Putamen (tissue), 1 donor: Measurements from ENCODE around the gene GSG1L.
"Not testable (repeated sequence)": the region's sequence is repeated elsewhere in the genome, so short reads cannot be mapped to it uniquely, and the experiment has no call there.

Experiments
- DNase-seq: peaks from one replicate; pipeline ENCODE4 v3.0.0-alpha.2; 2016; ENCODE audit warnings: low spot score

Gene GSG1L

DNA sequence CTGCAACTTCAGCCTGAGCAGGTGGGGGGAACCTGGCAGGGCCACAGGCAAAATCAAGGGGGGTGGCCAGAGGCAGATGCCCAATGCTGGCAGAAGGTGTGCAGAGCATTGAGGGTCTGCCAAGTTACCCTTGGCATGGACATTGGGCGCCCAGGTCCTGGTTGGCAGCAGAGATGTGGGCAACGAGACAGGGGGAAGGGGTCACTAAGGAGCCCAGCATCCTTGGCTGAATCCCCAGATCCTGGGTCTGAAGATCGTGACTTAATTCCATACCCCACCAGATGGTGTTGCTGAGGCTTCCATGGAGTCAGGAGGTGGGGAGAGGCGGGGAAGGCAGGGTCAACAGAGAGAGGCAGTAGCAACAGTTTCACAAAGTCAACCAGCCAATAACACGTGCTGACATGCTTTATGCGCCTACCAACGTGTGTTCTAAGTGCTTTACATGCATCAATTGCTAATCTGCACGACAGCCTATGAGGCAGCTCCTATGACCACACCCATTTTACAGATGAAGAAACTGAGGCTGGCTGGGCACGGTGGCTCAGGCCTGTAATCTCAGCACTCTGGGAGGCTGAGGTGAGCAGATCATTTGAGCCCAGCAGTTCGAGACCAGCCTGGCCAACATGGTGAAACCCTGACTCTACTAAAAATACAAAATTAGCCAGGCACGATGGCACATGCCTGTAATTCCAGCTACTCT, 83.3 kb downstream of the GSG1L start:
- DNase-seq, result no peak

DNA sequence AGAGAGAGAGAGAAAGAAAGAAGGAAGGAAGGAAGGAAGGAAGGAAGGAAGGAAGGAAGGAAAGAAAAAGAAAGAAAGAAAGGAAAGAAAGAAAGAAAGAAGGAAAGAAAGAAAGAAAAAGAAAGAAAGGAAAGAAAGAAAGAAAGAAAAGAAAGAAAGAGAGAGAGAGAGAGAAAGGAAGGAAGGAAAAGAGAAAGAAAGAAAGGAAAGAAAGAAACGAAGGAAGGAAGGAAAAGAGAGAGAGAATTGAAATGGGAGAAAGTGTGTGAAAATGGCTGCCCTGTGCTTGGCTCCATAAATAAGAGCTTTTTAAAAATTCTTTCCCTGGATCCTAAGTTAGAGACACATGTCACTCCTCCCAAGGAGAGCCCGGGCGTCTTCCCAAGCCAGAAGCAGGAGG, 83.8 kb downstream of the GSG1L start:
- not testable (repeated sequence) for DNase-seq

DNA sequence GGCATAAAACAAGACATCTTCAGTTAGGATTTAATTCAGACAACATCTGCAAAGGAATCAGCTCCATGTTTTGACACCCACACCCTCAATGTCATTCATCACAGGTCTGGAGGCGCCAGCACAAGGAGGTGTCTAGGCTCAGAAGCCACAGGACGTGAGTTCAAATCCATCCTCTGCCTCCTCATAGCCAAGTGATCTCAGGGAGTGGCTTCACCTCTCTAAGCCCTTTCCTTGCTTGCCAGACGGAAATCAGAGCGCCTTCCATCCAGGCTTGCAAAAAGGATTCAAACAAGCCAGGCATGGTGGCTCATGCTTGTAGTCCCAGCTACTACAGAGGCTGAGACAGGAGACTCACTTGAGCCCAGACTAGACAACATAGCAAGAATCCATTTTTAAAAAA, 84.6 kb downstream of the GSG1L start:
- no peak for DNase-seq

DNA sequence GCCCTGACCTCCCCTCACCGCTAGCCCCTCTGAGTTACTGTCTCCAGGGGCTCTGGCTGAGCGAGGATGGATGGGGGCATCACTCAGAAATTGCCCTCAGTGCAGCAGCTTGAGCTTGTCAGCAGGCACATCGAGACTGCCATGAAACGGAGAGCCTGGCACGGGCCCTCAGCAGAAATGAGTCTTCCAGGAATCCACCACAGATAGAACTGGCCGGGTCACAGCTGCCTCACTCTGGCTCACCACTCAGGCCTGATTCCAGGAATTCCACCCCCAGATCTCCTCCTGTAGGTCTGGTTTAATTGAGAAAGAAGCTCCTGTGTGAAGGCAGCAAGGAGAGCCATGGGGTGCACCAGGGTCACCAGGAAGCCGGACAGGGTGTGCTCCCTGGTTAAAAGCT, 85.5 kb downstream of the GSG1L start:
- no peak for DNase-seq

DNA sequence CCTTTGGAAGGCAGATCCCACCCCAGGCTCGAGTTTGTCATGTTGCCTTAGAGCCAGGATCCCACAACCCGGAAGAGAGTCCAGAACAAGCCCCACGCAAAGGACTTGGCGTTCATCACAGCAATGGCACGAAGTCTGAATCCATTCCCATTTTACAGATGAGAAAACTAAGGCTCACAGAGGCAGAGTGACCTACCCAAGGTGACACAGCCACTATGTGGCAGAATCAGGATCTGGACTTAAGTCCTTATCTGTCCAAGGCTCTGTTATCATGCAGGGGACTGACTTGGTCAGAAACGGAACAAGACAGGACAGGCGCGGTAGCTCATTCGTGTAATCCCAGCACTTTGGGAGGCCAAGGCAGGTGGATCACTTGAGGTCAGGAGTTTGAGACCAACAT, 86.5 kb downstream of the GSG1L start:
- DNase-seq, result no peak

DNA sequence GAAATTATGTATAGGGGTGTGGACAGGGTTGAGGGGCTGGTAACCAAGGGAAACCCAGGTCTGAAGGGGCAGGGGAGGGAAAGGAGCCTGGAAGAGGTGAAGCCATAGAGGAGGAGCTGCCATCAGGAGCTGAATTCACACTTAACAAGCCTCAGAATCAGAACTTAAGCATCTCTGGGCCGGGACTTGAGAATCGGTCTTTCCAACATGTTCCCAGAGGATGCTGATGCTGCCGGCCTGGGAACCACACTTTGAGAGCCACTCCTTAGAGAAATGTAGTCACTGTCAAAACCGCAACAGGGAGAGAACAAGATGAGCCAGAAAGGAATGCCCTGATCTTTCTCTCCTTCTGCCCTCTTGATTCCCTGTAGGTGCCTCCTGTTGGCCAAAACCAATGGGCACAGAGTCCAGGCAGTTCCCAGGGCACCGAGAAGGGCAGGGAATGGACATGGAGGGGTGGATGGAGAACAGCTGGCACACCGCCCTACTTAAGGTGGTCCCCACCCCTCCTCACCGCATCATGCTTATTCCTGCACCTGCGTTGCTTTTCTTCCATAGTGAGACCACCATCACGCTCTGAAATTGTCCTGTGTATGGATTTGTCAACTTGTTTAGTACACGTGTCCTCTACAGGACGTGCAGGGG, 88.5 kb downstream of the GSG1L start:
- DNase-seq, result no peak

DNA sequence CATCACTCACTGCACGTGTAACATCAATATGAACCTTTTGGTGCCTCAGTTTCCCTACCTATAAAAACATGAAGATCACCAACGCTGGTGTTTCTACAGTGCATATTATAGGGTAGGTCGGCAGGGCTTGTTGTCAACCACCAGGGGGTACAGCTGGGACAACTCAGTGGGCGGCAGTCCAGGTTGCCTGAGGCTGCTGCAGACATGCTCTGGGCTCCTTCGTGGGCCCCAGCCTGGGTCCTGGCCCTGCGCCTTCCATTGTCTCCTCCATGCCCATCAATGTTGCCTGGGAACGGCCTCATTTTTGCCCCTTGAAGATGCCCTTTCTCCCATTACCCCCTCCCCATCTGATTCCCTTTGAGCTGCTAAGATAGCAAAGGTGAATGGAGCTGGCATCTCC, 89.8 kb downstream of the GSG1L start:
- DNase-seq, result no peak

DNA sequence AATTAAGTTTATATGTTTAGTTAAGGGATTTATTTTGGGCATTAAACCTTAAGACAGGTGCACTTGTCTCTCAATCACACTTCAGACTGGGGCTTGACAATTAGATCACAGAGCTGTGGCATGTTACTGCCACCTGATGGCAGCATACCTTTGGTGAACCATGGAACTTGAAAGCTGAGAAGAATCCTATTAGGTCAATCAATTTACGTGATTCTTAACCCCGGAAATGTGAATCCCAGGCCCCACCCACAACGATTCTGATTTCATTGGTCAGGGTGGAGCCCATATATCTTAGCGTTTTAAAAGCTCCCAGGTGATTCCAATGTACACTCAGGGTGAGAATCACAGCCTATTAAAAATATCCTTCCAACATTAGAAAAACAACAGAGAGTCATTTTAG, 91.0 kb downstream of the GSG1L start:
- DNase-seq, result peak; percentile 16

DNA sequence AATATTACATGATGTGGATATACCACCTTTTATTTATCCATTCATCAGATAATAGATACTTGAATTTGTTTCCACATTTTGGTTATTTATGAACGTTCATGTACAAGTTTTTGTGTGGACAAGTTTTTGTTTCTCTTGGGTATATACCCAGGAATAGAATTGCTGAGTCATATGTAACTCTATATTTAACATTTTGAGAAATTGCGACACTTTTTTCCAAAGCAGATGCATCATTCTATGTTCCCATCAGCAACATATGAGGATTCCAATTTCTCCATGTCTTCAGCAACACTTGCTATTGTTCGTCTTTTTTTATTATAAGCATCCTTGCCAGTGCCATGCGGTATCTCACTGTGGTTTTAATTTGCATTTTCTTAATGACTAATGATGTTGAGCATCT, 93.9 kb downstream of the GSG1L start:
- no peak for DNase-seq

DNA sequence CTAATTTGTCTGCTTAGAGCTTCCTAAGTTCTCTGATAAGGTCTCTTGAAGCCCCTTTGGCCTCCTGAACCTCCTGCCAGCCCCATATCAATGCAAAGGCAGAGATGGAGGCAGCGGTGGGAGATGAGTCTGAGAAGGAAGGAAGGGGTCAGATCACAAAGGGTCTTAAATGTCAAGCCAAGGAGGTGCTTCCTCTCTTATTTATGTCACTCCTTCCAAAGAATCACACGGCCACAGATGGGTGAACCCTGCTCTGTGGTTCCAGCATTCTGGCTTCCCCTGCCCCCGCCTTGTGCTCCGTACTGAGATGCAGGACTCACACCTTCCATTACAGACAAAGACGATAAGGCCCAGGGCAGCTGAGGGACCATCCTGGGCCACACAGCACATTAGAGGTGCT, 96.3 kb downstream of the GSG1L start:
- no peak for DNase-seq

DNA sequence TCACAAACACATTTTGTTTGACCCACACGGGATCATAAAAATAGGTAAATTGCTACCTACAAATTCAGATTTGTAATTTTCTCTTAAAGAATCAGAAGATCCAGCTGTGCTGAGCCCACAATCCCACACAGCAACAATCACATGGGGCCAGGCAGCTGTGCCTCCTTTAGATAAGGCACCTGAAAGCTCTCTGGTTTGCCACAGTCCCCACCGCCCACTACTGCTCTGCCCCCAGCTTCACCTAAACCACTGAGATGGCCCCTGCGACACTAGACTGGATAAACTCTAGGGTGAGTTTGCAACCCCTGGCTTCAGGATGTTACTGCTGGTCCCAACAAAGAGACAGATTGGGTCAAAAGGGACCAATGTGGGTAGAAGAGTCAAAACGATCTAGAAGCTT, 96.8 kb downstream of the GSG1L start:
- DNase-seq, result no peak

DNA sequence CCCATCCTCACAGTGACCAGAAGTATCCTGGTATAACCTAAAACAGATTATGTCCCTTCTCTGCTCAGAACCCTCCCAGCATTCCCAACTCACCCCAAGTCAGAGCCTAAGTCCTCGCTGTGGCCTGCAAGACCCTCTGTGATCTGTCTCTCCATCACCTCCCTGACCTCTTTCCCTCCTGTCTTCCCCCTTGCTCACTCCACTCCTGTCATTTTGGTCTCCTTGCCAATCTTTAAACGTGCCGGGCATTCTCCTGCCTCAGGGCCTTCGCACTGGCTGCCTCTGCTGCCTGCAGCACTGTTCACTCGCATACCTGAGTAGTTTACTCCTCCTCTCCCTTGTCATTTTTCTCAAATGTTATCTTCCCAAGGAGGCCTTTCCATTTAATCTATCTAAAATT, 97.7 kb downstream of the GSG1L start:
- DNase-seq, result no peak

DNA sequence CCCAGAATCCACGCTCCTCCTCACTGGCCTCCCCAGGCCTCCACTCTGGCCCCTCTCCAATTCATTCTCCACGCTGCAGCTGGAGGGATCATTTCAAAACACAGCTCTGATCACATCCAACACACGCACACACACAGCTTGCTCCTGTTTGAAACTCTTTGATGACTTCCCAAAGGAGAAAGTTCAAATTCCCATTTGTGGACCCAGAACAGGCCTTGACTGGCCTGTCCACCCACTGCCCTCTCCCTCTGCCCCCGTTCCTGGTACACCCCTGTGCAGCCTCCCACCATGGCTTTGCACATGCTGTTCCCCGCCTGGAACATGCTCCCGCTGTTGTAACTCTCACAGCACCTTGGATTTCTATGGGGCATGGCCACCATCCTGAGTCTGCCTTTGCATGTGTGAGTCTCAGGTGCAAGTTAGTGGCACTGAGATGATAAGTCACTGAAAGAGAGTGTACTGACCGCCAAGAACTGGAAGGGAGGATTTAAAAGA, 100.0 kb downstream of the GSG1L start:
- DNase-seq, result no peak

DNA sequence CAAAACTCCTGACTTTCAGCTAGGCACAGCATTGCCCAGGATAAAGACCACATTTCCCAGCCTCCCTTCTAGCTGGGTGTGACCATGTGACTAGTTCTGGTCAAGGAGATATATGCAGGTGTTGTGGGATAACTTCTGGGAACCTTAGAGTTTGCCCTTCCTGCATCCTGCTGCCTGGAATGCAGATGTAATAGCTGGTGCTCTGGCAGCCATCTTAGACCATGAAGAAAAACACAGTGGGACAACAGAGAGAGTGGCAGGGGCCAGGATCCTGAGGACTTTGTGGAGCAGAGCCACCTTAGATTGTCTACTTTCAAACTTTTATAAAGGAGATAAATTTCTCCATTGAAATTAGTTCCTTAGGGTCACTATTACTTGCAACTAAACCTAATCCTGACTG, 101.3 kb downstream of the GSG1L start:
- no peak for DNase-seq

DNA sequence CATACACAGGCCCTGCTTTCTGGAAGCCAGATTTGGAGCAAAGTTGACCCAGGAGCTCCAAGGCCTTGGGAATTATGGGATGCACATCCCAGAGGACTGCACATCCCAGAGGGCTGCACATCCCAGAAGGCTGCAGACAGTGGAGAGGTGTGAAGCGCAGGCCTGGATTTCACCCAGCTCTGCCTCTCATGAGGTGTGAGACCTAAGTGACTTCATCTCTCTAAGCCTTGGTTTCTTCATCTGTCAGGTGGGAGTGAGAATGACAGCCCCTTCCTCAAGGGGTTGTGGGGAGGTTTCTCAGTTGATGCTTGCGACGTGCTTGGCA, 102.3 kb downstream of the GSG1L start:
- DNase-seq, result no peak

DNA sequence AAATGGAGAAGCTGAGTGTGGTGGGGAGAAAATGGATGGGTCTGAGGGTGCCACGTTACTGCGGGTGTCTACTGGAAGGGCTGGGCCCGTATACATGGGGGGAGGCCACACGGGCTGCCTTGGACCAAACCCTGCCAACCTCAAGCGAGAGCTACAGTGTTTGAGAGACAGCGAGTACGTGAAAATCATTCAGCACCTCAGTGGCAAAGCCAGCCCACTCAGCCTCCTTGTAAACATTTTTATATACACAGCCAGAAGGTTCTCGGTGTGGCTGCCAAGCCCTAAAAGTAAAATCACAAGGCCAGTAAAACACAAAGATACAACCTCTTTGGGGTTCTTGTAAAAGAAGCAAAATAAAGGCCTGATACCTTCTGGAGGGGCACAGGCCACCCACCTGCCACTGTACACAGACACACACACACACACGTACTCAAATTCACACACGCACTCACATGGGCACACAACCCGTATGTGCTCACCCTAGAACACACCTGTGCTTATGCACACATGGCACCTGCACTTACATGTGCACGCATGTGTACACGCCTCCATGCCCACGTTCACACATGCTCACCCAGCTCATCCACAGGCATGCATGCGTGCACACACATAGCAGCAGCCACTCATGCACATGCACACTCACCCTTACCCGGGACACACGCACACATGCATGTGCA, 102.8 kb downstream of the GSG1L start:
- no peak for DNase-seq

DNA sequence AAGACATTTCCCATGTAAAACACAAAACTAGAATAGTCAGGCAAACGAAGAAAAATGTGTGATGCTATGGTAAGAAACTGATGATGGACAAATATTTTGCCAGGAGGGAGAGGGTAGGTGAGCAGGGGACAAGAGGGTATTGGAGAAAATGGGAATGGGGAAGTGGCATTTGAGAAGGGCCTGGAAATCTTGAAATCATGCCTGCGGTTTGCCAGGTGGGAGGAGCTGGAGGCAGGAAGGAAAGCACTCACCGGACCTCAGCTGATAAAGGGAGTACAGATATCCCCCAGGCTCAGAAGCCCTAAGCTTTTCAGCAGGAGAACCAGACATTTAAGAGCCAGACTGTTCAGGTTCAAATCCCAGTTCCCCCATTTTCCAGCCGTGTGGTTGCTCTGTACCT, 103.6 kb downstream of the GSG1L start:
- DNase-seq, result no peak

DNA sequence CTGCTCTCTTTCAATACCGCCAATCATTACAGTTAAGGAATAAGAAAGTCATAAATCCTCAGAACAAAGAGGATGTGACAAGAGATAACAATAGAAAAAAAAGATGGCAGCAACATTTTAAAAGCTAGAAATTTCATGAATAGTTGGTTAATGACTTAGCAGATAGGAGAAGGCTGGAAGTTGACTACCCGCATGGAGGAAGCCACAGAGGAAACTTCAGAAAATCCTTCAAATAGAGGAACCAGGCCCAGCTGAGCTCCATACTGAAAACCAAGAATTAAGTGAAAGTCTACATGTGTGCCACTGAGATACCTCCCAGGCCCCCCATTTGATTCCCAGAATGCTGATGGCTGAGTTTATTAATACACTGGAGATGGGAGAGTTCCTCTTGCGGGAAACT, 109.3 kb downstream of the GSG1L start:
- no peak for DNase-seq

DNA sequence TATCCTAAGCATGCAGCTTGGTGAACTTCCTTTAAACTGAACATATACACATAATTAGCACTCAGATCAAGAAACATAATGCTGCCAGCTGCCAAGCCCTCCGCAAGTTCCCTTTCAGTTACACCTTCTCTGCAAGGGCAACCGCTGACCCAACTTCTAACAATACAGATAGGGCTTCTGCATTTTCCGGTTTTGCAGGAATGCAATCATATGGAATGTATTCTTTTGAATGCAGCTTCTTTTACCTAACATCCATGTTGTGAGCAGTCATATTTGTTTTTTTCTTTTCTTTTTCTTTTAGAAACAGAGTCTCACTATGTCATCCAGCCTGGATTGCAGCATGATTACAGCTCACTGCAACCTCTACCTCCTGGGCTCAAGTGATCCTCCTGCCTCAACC, 110.7 kb downstream of the GSG1L start:
- DNase-seq, result no peak

DNA sequence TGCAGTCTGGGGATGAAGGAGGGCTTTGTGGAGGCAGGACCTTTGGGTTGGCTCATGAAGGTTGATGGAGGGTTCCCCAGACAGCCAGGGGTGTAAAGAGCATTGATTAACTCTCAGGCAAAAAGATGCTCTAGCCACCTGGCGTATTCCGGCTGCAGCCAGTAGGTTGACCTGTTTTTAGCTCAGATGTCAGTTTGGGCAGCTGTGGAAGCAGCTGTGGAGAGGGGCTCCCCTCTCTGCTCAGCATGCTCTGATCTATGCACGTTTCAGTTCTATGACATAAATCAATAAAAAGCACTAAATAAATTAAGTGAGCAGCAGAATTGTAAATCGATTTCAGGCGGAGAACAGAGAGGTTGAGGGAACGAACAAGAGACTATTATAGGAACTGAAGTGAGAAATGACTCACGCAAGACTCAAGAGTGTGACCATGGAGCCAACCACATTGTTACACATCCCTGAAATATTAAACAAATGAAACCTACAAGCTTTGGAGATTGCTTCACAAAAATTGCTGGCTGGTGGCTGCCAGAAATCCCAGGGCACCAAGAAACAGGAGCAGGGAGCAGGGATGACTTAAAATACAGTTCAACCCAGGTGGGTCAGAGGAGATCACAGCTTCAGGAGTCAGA, 111.9 kb downstream of the GSG1L start:
- DNase-seq, result no peak

DNA sequence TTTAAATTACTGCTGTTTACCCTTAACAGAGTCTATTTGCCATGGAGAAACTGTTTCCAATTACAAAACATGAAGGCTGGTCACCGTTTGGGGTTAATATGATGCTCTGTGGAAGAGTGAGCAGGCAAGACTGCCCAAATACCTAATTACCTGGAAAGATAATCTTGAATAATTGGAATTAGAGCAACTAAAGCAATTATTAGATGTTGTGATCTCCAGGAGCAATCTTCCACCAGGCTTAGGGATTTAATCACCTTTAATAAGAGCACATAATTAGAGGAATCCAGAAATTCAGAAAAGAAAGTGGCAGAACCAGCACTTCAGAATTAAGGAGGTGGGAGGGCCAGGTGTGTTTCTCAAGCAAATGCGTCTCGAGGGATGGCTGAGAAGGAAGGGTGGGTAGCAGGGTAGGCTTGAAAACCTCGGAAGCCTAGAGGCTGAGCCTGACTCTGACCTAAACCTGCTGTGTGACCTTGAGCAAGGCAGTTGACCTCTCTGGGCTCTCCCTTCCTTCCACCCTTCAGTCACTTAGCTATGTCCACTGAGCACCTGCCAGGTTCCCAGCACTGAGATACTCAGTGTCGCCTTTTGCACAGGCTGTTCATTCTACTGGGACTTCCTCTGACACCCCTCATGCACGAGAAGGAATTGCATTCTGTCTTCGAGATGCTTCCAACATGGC, 113.2 kb downstream of the GSG1L start:
- DNase-seq, result no peak

DNA sequence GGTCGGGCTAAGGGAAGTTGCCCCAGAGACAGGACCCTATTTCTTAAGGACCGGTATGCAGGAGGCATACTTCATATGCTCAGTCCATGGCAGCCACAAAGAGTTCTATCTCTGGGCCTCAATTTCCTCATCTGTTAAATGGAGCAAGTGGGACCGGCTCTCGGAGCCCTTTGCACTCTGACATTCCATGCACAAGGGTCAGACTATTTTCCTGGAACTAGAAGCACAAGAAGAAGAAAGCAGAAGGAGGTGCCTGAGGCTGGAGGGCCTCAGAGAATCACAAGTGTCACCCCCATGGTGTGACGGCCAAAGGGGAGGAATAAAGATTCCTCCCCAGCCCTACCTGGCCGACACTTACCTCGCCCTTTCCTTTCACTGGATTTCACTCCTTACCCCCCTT, 115.8 kb downstream of the GSG1L start:
- DNase-seq, result no peak
